Measurements from ENCODE around the gene RBM18. TPM values are rescaled to one million over a fixed set of nuclear protein-coding genes. Genes with fewer than 3 reads are reported as not detected.

The RBM18 gene
- total RNA-seq, 1 experiment from 2014 or later = 30.8 TPM

DNA sequence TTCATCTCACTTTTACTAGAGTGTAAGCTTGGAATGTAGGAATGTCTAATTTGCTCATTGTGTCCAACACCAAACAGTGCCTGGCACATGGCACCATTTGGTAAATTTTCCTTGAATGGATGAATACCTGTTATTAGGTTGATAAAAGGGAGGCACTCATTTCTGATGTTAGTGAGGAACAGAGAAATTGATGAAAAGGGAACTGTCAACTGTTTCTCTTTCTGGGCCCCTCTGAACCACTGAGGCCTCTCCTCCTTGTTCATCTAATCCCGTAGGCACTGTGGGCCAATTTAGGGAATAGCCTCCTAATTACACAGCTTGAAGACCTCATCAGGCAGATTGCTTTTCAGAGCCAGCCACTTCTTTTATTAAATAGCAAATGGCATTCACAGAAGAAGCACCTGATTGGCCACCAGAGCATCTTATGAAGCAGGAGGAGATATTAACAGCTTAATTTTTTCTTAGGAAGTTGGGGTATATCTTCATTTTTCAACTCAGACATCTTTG lies 22.6 kb upstream of the RBM18 start:
- H3K4me3 ChIP-seq (ENCODE audit: low read depth, low read length, poor library complexity, severe bottlenecking) = no peak overlapping the region

DNA sequence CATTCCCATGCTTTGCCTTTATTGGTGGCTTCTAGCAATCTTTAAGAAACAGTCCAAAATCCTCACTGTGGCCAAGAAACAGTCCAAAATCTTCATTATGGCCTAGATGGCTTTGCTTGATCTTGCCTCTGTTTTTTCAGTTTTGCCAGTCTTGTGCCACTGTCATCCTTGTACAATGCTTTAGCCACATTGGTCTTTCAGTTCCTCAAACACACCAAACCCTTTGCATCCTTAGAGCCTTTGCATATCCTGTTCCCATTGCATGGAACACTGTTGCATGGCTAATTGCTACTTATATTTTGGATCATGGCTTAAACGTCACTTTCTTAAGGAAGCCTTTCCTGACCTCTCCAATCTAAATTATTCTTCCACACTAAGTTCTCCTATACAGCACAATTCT lies 22.1 kb upstream of the RBM18 start:
- Histone ChIP-seq H3K9me3 (ENCODE audit: low read depth, low read length, poor library complexity, severe bottlenecking) (no peaks in the 10 kb centered on the region), H3K4me3 (ENCODE audit: low read depth, low read length, poor library complexity, severe bottlenecking) (no peak overlapping the region), H3K27ac (ENCODE audit: low read depth, low read length, poor library complexity, severe bottlenecking) (no peak overlapping the region), H3K36me3 (ENCODE audit: insufficient read depth, low read length, poor library complexity, severe bottlenecking) (peaks cover 45% of the 10 kb centered on the region), H3K4me1 (ENCODE audit: insufficient read depth, low read length, poor library complexity, severe bottlenecking) (no peaks in the 10 kb centered on the region), H3K27me3 (replicated peaks; ENCODE audit: insufficient read depth, low read depth, low read length, poor library complexity) (no peaks in the 10 kb centered on the region)
- intact Hi-C loops (cut with micrococcal nuclease; ENCODE audit: unreplicated experiment) = no loop called here
- TF ChIP-seq, protein P1, sequence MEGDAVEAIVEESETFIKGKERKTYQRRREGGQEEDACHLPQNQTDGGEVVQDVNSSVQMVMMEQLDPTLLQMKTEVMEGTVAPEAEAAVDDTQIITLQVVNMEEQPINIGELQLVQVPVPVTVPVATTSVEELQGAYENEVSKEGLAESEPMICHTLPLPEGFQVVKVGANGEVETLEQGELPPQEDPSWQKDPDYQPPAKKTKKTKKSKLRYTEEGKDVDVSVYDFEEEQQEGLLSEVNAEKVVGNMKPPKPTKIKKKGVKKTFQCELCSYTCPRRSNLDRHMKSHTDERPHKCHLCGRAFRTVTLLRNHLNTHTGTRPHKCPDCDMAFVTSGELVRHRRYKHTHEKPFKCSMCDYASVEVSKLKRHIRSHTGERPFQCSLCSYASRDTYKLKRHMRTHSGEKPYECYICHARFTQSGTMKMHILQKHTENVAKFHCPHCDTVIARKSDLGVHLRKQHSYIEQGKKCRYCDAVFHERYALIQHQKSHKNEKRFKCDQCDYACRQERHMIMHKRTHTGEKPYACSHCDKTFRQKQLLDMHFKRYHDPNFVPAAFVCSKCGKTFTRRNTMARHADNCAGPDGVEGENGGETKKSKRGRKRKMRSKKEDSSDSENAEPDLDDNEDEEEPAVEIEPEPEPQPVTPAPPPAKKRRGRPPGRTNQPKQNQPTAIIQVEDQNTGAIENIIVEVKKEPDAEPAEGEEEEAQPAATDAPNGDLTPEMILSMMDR (conservative IDR thresholded peaks at IDR 0.05; ENCODE audit: low read depth, low read length) = no peak
- no peak for TF ChIP-seq EZH2 (IDR thresholded peaks at IDR 0.05; ENCODE audit: borderline replicate concordance, low read depth, low read length, poor library complexity, severe bottlenecking)
- CTCF ChIA-PET = no interaction called here
- POLR2A ChIA-PET (ENCODE audit: low non-redundant PET) = no interaction called here
- BruUV-seq (replicated peaks) = no TSS peak
- no peak for DNase-seq (ENCODE audit: low spot score)

More for the DNA sequence above, 22.6 kb upstream of the RBM18 start:
- no peaks in the 10 kb centered on the region for H3K4me1 ChIP-seq (ENCODE audit: insufficient read depth, low read length, poor library complexity, severe bottlenecking)
- no peak for TF ChIP-seq EZH2 (IDR thresholded peaks at IDR 0.05; ENCODE audit: borderline replicate concordance, low read depth, low read length, poor library complexity, severe bottlenecking)
- TF ChIP-seq, protein P1 (conservative IDR thresholded peaks at IDR 0.05; ENCODE audit: low read depth, low read length) = no peak
- no peak overlapping the region for H3K27ac ChIP-seq (ENCODE audit: low read depth, low read length, poor library complexity, severe bottlenecking)
- intact Hi-C loops (cut with micrococcal nuclease; ENCODE audit: unreplicated experiment) = no loop called here
- peaks cover 50% of the 10 kb centered on the region for H3K36me3 ChIP-seq (ENCODE audit: insufficient read depth, low read length, poor library complexity, severe bottlenecking)
- no peak for DNase-seq (ENCODE audit: low spot score)
- H3K9me3 ChIP-seq (ENCODE audit: low read depth, low read length, poor library complexity, severe bottlenecking) = no peaks in the 10 kb centered on the region
- no TSS peak for BruUV-seq (replicated peaks)
- ChIA-PET POLR2A (ENCODE audit: low non-redundant PET) (no interaction called here), CTCF (no interaction called here)
- H3K27me3 ChIP-seq (replicated peaks; ENCODE audit: insufficient read depth, low read depth, low read length, poor library complexity) = no peaks in the 10 kb centered on the region

DNA sequence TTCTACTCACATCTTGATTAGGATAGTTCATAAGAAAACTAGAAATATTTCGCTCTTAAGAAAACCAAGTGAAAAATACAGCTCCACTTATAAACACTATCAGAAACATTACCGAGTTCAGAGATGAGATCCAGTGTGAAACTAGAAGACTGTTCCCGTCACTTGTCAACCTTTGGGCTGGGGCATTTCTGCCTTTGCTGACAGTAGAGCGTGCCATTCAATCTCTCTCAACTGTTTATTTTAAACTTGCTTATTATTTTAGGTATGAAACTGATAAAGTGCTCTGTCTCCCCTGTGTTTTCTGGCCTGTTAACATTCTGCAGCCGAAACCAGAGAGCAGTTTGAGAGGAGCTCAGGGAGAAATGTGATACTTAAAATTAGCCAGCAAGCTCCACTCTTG lies 16.7 kb upstream of the RBM18 start:
- no peak overlapping the region for H3K27ac ChIP-seq (ENCODE audit: low read depth, low read length, poor library complexity, severe bottlenecking)

More for the DNA sequence above, 16.7 kb upstream of the RBM18 start:
- no peaks in the 10 kb centered on the region for H3K4me1 ChIP-seq (ENCODE audit: insufficient read depth, low read length, poor library complexity, severe bottlenecking)
- no peak for DNase-seq (ENCODE audit: low spot score)
- ChIA-PET CTCF (no interaction called here), POLR2A (ENCODE audit: low non-redundant PET) (no interaction called here)
- no TSS peak for BruUV-seq (replicated peaks)
- peaks cover 13% of the 10 kb centered on the region for H3K9me3 ChIP-seq (ENCODE audit: low read depth, low read length, poor library complexity, severe bottlenecking)
- H3K4me3 ChIP-seq (ENCODE audit: low read depth, low read length, poor library complexity, severe bottlenecking) = no peak overlapping the region
- no peaks in the 10 kb centered on the region for H3K27me3 ChIP-seq (replicated peaks; ENCODE audit: insufficient read depth, low read depth, low read length, poor library complexity)
- intact Hi-C loops (cut with micrococcal nuclease; ENCODE audit: unreplicated experiment) = no loop called here
- H3K36me3 ChIP-seq (ENCODE audit: insufficient read depth, low read length, poor library complexity, severe bottlenecking) = peaks cover 31% of the 10 kb centered on the region
- TF ChIP-seq, protein P1 (conservative IDR thresholded peaks at IDR 0.05; ENCODE audit: low read depth, low read length) = no peak
- TF ChIP-seq EZH2 (IDR thresholded peaks at IDR 0.05; ENCODE audit: borderline replicate concordance, low read depth, low read length, poor library complexity, severe bottlenecking) = no peak
